Gastroesophageal sphincter (tissue), 3 donors: ENCODE measurements around the gene ACAT1.

Experiments
- EP300 ChIP-seq: sonication (generic); formaldehyde crosslinking; IDR thresholded peaks from one replicate; pipeline ENCODE4 v1.6.1; 2017; ENCODE audit warnings: antibody characterized with exemption, mild to moderate bottlenecking
- TF ChIP-seq, protein P1 (sequence below), 4 experiments: fragments of 200-600 bp in 2 of 4; fragments of 450-650 bp in 2 of 4; sonication (generic) in 1 of 4; IDR thresholded peaks; one replicate each; pipeline ENCODE4 v1.5.1; 2017 to 2019; ENCODE audit warnings: antibody characterized with exemption in 4 of 4, mild to moderate bottlenecking in 2 of 4, moderate library complexity in 2 of 4

- TF ChIP-seq, protein P1, sequence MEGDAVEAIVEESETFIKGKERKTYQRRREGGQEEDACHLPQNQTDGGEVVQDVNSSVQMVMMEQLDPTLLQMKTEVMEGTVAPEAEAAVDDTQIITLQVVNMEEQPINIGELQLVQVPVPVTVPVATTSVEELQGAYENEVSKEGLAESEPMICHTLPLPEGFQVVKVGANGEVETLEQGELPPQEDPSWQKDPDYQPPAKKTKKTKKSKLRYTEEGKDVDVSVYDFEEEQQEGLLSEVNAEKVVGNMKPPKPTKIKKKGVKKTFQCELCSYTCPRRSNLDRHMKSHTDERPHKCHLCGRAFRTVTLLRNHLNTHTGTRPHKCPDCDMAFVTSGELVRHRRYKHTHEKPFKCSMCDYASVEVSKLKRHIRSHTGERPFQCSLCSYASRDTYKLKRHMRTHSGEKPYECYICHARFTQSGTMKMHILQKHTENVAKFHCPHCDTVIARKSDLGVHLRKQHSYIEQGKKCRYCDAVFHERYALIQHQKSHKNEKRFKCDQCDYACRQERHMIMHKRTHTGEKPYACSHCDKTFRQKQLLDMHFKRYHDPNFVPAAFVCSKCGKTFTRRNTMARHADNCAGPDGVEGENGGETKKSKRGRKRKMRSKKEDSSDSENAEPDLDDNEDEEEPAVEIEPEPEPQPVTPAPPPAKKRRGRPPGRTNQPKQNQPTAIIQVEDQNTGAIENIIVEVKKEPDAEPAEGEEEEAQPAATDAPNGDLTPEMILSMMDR (IDR thresholded peaks at IDR 0.05): no peak
- TF ChIP-seq EP300: no peak
Measured at GRCh38 chr11:108177570-108177969, 56.2 kb downstream of the ACAT1 start.
